HepG2 (cell line): Measurements from ENCODE around the gene WIZ. TPM values are rescaled to one million over a fixed set of nuclear protein-coding genes. Genes with fewer than 3 reads are reported as not detected.

Experiments used
- AGO2 ChIP-seq: fragments of 200-400 bp; formaldehyde crosslinking; optimal IDR thresholded peaks from 2 replicates; pipeline ENCODE3; 2017; ENCODE audit warnings: mild to moderate bottlenecking, low read depth, low read length, moderate library complexity
- AHDC1 ChIP-seq: sonication (generic); formaldehyde crosslinking; IDR thresholded peaks from 2 replicates; pipeline ENCODE4 v1.5.1; 2020; ENCODE audit warnings: mild to moderate bottlenecking, missing genetic modification reagents, borderline replicate concordance
- CREM ChIP-seq, 2 experiments: sonication (generic) in 1 of 2; formaldehyde crosslinking in 1 of 2; IDR thresholded peaks; 2 replicates each; pipeline versions ENCODE4 v1.4.0 to v1.6.1; 2016 to 2020; ENCODE audit warnings: antibody characterized with exemption in 1 of 2, mild to moderate bottlenecking in 1 of 2, missing genetic modification reagents in 1 of 2
- DDIT3 ChIP-seq: sonication (generic); formaldehyde crosslinking; IDR thresholded peaks from 2 replicates; pipeline ENCODE4 v1.4.0; 2020; ENCODE audit warnings: mild to moderate bottlenecking, missing genetic modification reagents
- E2F2 ChIP-seq: sonication (generic); formaldehyde crosslinking; IDR thresholded peaks from 2 replicates; pipeline ENCODE4 v1.4.0; 2020; ENCODE audit warnings: missing genetic modification reagents, borderline replicate concordance
- FOXP4 ChIP-seq: sonication (generic); formaldehyde crosslinking; IDR thresholded peaks from 2 replicates; pipeline ENCODE4 v1.4.0; 2020; ENCODE audit warnings: missing genetic modification reagents
- FUBP1 ChIP-seq: sonication (generic); formaldehyde crosslinking; IDR thresholded peaks from 2 replicates; pipeline ENCODE4 v1.5.1; 2020; ENCODE audit warnings: missing genetic modification reagents, mild to moderate bottlenecking, borderline replicate concordance
- GPBP1L1 ChIP-seq: sonication (generic); formaldehyde crosslinking; IDR thresholded peaks from 2 replicates; pipeline ENCODE4 v1.5.0; 2020; ENCODE audit warnings: mild to moderate bottlenecking, missing genetic modification reagents
- PRDM4 ChIP-seq: sonication (generic); formaldehyde crosslinking; IDR thresholded peaks from 2 replicates; pipeline ENCODE4 v1.9.0; 2021; ENCODE audit warnings: missing genetic modification reagents, borderline replicate concordance
- RARG ChIP-seq: sonication (generic); formaldehyde crosslinking; IDR thresholded peaks from 2 replicates; pipeline ENCODE4 v1.4.0; 2020; ENCODE audit warnings: low read depth, mild to moderate bottlenecking, missing genetic modification reagents
- SSRP1 ChIP-seq: IDR thresholded peaks from 2 replicates; pipeline ENCODE4 v1.6.1; 2016; ENCODE audit warnings: control low read depth
- TOPORS ChIP-seq: sonication (generic); formaldehyde crosslinking; IDR thresholded peaks from 2 replicates; pipeline ENCODE4 v1.8.0; 2023; ENCODE audit warnings: mild to moderate bottlenecking, missing genetic modification reagents
- ZNF20 ChIP-seq: sonication (generic); formaldehyde crosslinking; IDR thresholded peaks from 2 replicates; pipeline ENCODE4 v1.4.0; 2020; ENCODE audit warnings: mild to moderate bottlenecking, moderate library complexity, missing genetic modification reagents
- polyA plus RNA-seq, 8 experiments: library from polyadenylated mRNA; depleted of rRNA in 3 of 8; stranded (reverse) in 7 of 8; unstranded in 1 of 8; fragments of >200 nt; fragmentation: Illumina TruSeq in 4 of 8; extraction: Trizol in 4 of 8; gene quantifications; 2 replicates each; pipeline versions ENCODE4 v1.2.1 to v1.2.3, GENCODE V29; 2011 to 2016; ENCODE audit warnings: low read depth in 4 of 8, missing spikeins in 1 of 8, mixed read lengths in 1 of 8; ENCODE audit not compliant: insufficient read depth in 1 of 8
- total RNA-seq, 5 experiments: library from RNA; depleted of rRNA; stranded (reverse); fragments of >200 nt; fragmentation: Illumina TruSeq; extraction: Trizol; gene quantifications; 2 replicates each; pipeline ENCODE4 v1.2.3, GENCODE V29; 2016; ENCODE audit warnings: low read depth in 1 of 5

The WIZ gene
- total and polyA plus RNA-seq, 2 of the 13 experiments (the other 11 are each of a cell fraction or from before 2014, with no cell fraction given): 4.7 to 4.8 TPM

GRCh38 chr19:15418231-15418578 lies 31.6 kb downstream of the WIZ start (continued):
- TF ChIP-seq GPBP1L1 (no peak), AGO2 (no peak), DDIT3 (no peak), TOPORS (CRISPR knock-in tag) (no peak), CREM (IDR thresholded peaks at IDR 0.05) (no peak), CREM (CRISPR knock-in tag; IDR thresholded peaks at IDR 0.05) (0 out of 2 replicates have a peak, but pooled peaks have one; percentile 17), SSRP1 (CRISPR knock-in tag) (0 out of 2 replicates have a peak, but pooled peaks have one; percentile 54), PRDM4 (no peak), FOXP4 (no peak), ZNF20 (CRISPR knock-in tag) (0 out of 2 replicates have a peak, but pooled peaks have one; percentile 64), AHDC1 (CRISPR knock-in tag) (no peak), E2F2 (CRISPR knock-in tag) (no peak), FUBP1 (no peak), RARG (no peak)
